Measurements from ENCODE around the gene LTF. TPM values are rescaled to one million over a fixed set of nuclear protein-coding genes. Genes with fewer than 3 reads are reported as not detected.

Gene LTF
- not detected for polyA plus RNA-seq (2013, experiment 1 of 2)
- 0.01 TPM for polyA plus RNA-seq (2013, experiment 2 of 2)

- H2BK12ac ChIP-seq (ENCODE audit: low read length): no peak within 1 kb of the TSS
- H2BK15ac ChIP-seq (ENCODE audit: low read length): no peak within 1 kb of the TSS
- H3K27ac ChIP-seq (replicated peaks; ENCODE audit: low read length): no peak within 1 kb of the TSS
- H3K4me2 ChIP-seq (ENCODE audit: insufficient read depth, low read length, poor library complexity, severe bottlenecking): peak within 1 kb of the TSS; percentile 40
- no CpG with 5 or more reads among the region's 44 CpGs for WGBS, 2 donors (ENCODE audit: extremely low coverage in 2 of 2, insufficient read length in 2 of 2, insufficient replicate concordance in 1 of 2)
- no peak within 1 kb of the TSS for H4K91ac ChIP-seq (ENCODE audit: low read depth, low read length, poor library complexity)
- no peak within 1 kb of the TSS for H4K8ac ChIP-seq (ENCODE audit: low read depth, low read length)
- no peak within 1 kb of the TSS for H2BK5ac ChIP-seq (ENCODE audit: low read length)
- no peaks in the 10 kb centered on the region for H3K36me3 ChIP-seq (replicated peaks in 1 of 2; ENCODE audit: control insufficient read depth in 2 of 2, insufficient read depth in 2 of 2, low read length in 2 of 2)
- peak within 1 kb of the TSS; percentile 69 for H3K23ac ChIP-seq (ENCODE audit: low read depth, low read length, poor library complexity)
- H3K4ac ChIP-seq (ENCODE audit: low read length): no peak within 1 kb of the TSS
- no peaks in the 10 kb centered on the region for H3K79me1 ChIP-seq (ENCODE audit: low read depth, low read length)
- H3K4me1 ChIP-seq (ENCODE audit: control insufficient read depth in 2 of 2, insufficient read depth in 1 of 2, low read depth in 1 of 2, low read length in 2 of 2): no peaks in the 10 kb centered on the region
- H3K27me3 ChIP-seq (ENCODE audit: control insufficient read depth in 3 of 3, insufficient read depth in 3 of 3, low read depth in 1 of 3, low read length in 3 of 3): peaks cover 0 to 22% (median 0%) of the 10 kb centered on the region in 3 experiments
- H2BK120ac ChIP-seq (ENCODE audit: low read depth, low read length): no peak within 1 kb of the TSS
- H3K9ac ChIP-seq (ENCODE audit: low read depth, low read length, poor library complexity): no peak within 1 kb of the TSS
- no peak within 1 kb of the TSS for H2AK5ac ChIP-seq (ENCODE audit: low read depth, low read length)
- H3K18ac ChIP-seq (ENCODE audit: low read length): no peak within 1 kb of the TSS
- no peak for DNase-seq (ENCODE audit: low spot score)
- H2AFZ ChIP-seq (ENCODE audit: low read length): no peak within 1 kb of the TSS
- no peaks in the 10 kb centered on the region for H3K9me3 ChIP-seq (replicated peaks in 1 of 2; ENCODE audit: control insufficient read depth in 2 of 2, insufficient read depth in 1 of 2, low read depth in 1 of 2, low read length in 2 of 2)
- no peak within 1 kb of the TSS for H3K14ac ChIP-seq (ENCODE audit: low read length)
- H3K4me3 ChIP-seq (ENCODE audit: low read length in 2 of 2): no peak within 1 kb of the TSS
Measured at GRCh38 chr3:46464326-46465195, at the start of gene LTF. TSS of gene LTF (minus strand) at chr3:46464905. CDS start at chr3:46464867, 38 bp downstream.

GRCh38 chr3:46512191-46512749, 47.6 kb upstream of the LTF start:
- WGBS, 2 donors (ENCODE audit: extremely low coverage in 2 of 2, insufficient read length in 2 of 2, insufficient replicate concordance in 1 of 2): no CpG with 5 or more reads among the region's 2 CpGs
- Histone ChIP-seq H2AFZ (ENCODE audit: low read length) (no peak overlapping the region), H3K36me3 (replicated peaks in 1 of 2; ENCODE audit: control insufficient read depth in 2 of 2, insufficient read depth in 2 of 2, low read length in 2 of 2) (no peaks in the 10 kb centered on the region), H3K4me2 (ENCODE audit: insufficient read depth, low read length, poor library complexity, severe bottlenecking) (no peak overlapping the region), H3K4me3 (ENCODE audit: low read length in 2 of 2) (no peak overlapping the region), H2BK15ac (ENCODE audit: low read length) (no peak overlapping the region), H3K18ac (ENCODE audit: low read length) (no peak overlapping the region), H3K27ac (replicated peaks; ENCODE audit: low read length) (no peak overlapping the region), H3K4ac (ENCODE audit: low read length) (no peak overlapping the region), H3K27me3 (ENCODE audit: control insufficient read depth in 3 of 3, insufficient read depth in 3 of 3, low read depth in 1 of 3, low read length in 3 of 3) (no peaks in the 10 kb centered on the region), H2AK5ac (ENCODE audit: low read depth, low read length) (no peak overlapping the region), H2BK5ac (ENCODE audit: low read length) (no peak overlapping the region), H3K23ac (ENCODE audit: low read depth, low read length, poor library complexity) (no peak overlapping the region), H4K91ac (ENCODE audit: low read depth, low read length, poor library complexity) (no peak overlapping the region), H2BK12ac (ENCODE audit: low read length) (no peak overlapping the region), H3K9me3 (replicated peaks in 1 of 2; ENCODE audit: control insufficient read depth in 2 of 2, insufficient read depth in 1 of 2, low read depth in 1 of 2, low read length in 2 of 2) (no peaks in the 10 kb centered on the region), H3K4me1 (ENCODE audit: control insufficient read depth in 2 of 2, insufficient read depth in 1 of 2, low read depth in 1 of 2, low read length in 2 of 2) (no peaks in the 10 kb centered on the region), H3K79me1 (ENCODE audit: low read depth, low read length) (no peaks in the 10 kb centered on the region), H3K9ac (ENCODE audit: low read depth, low read length, poor library complexity) (no peak overlapping the region), H3K14ac (ENCODE audit: low read length) (no peak overlapping the region), H2BK120ac (ENCODE audit: low read depth, low read length) (no peak overlapping the region), H4K8ac (ENCODE audit: low read depth, low read length) (no peak overlapping the region)
- no peak for DNase-seq (ENCODE audit: low spot score)

GRCh38 chr3:46509661-46510187, 45.0 kb upstream of the LTF start:
- no peak overlapping the region for H3K23ac ChIP-seq (ENCODE audit: low read depth, low read length, poor library complexity)
- no CpG with 5 or more reads among the region's 4 CpGs for WGBS, 2 donors (ENCODE audit: extremely low coverage in 2 of 2, insufficient read length in 2 of 2, insufficient replicate concordance in 1 of 2)

More at GRCh38 chr3:46509661-46510187, 45.0 kb upstream of the LTF start:
- no peak overlapping the region for H3K14ac ChIP-seq (ENCODE audit: low read length)
- H3K4me3 ChIP-seq (ENCODE audit: low read length in 2 of 2): no peak overlapping the region
- no peaks in the 10 kb centered on the region for H3K9me3 ChIP-seq (replicated peaks in 1 of 2; ENCODE audit: control insufficient read depth in 2 of 2, insufficient read depth in 1 of 2, low read depth in 1 of 2, low read length in 2 of 2)
- no peak overlapping the region for H3K18ac ChIP-seq (ENCODE audit: low read length)
- no peak overlapping the region for H2AFZ ChIP-seq (ENCODE audit: low read length)
- H2BK5ac ChIP-seq (ENCODE audit: low read length): no peak overlapping the region
- no peaks in the 10 kb centered on the region for H3K27me3 ChIP-seq (ENCODE audit: control insufficient read depth in 3 of 3, insufficient read depth in 3 of 3, low read depth in 1 of 3, low read length in 3 of 3)
- no peak overlapping the region for H2AK5ac ChIP-seq (ENCODE audit: low read depth, low read length)
- no peak overlapping the region for H4K8ac ChIP-seq (ENCODE audit: low read depth, low read length)
- no peak overlapping the region for H3K4me2 ChIP-seq (ENCODE audit: insufficient read depth, low read length, poor library complexity, severe bottlenecking)
- H2BK12ac ChIP-seq (ENCODE audit: low read length): no peak overlapping the region
- no peak overlapping the region for H3K9ac ChIP-seq (ENCODE audit: low read depth, low read length, poor library complexity)
- no peak overlapping the region for H2BK120ac ChIP-seq (ENCODE audit: low read depth, low read length)
- no peak overlapping the region for H4K91ac ChIP-seq (ENCODE audit: low read depth, low read length, poor library complexity)
- H3K79me1 ChIP-seq (ENCODE audit: low read depth, low read length): no peaks in the 10 kb centered on the region
- H3K27ac ChIP-seq (replicated peaks; ENCODE audit: low read length): no peak overlapping the region
- no peak overlapping the region for H2BK15ac ChIP-seq (ENCODE audit: low read length)
- peaks cover 0 to 1% of the 10 kb centered on the region in 2 donors for H3K4me1 ChIP-seq (ENCODE audit: control insufficient read depth in 2 of 2, insufficient read depth in 1 of 2, low read depth in 1 of 2, low read length in 2 of 2)
- no peaks in the 10 kb centered on the region for H3K36me3 ChIP-seq (replicated peaks in 1 of 2; ENCODE audit: control insufficient read depth in 2 of 2, insufficient read depth in 2 of 2, low read length in 2 of 2)
- no peak for DNase-seq (ENCODE audit: low spot score)
- H3K4ac ChIP-seq (ENCODE audit: low read length): no peak overlapping the region

Measured in neuronal stem cell (in vitro differentiated cells).